ENCODE measurements around the gene DMRT1.
"Not testable (repeated sequence)": the region's sequence is repeated elsewhere in the genome, so short reads cannot be mapped to it uniquely, and the experiment has no call there.

DMRT1 gene

DNA sequence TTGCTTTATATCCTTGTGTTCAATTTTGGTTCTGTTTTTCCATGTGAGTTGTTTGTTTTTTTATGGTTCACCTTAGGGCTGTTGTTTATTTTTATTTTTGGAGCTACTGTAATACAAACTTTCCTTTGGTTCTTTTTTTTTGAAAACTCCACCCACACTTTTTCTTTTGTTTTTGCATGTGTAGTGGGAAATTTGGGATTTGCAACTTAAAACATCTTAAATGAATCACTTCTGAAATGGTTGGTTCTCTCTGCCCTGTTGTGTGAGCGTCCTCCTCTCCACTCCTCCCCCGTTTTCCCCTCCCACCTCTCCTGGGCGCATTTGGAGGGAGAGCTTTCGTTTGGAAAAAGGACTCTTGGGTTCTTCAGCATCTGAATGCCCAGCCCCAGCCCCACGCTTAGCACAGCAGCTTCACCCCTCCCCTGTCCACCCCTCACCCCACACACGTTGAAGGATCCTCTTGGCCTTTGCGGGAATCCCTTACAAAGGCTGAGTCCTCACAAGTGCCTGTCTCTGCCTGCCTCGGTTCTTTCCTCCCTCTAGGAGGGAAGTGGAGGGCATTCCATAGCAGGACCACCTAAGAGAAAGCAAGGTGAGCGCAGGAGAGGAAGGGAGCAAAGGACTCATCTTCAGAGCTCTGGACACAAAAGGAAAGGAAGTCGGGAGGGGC is 67.2 kb downstream of the DMRT1 start:
- no peaks in the 10 kb centered on the region for H3K4me1 ChIP-seq (ENCODE audit: control insufficient read depth, insufficient read depth, low read length)
- peaks cover 4% of the 10 kb centered on the region for H3K27me3 ChIP-seq (ENCODE audit: control insufficient read depth, insufficient read depth, low read length)
- H3K27ac ChIP-seq (ENCODE audit: low read depth, low read length), result no peak overlapping the region
- H3K4me3 ChIP-seq (ENCODE audit: low read length), result no peak overlapping the region
- no peak overlapping the region for H3K9ac ChIP-seq (ENCODE audit: low read length)
- H3K36me3 ChIP-seq (ENCODE audit: control insufficient read depth, insufficient read depth, low read length), result no peaks in the 10 kb centered on the region

DNA sequence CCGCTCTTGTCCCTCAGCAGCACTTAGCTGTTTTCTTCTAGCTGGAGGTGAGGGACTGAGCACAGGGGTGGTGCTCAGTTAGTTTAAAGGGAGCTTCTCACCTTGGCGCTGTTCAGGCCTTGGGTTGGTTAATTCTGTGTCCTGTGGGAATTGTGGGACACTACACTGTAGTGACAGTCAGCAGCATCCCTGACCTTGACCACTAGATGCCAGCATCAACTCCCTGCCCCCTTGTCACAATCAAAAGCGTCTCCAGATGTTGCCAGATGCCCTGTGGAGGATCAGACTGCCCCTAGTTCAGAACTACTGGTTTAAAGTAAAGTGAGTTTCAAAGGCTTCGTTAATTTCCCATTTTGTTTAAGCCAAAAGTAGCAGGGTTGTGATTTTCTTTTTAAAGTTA is 69.5 kb downstream of the DMRT1 start:
- H3K27ac ChIP-seq (ENCODE audit: low read depth, low read length), result no peak overlapping the region
- no peaks in the 10 kb centered on the region for H3K36me3 ChIP-seq (ENCODE audit: control insufficient read depth, insufficient read depth, low read length)
- peaks cover 3% of the 10 kb centered on the region for H3K27me3 ChIP-seq (ENCODE audit: control insufficient read depth, insufficient read depth, low read length)
- no peaks in the 10 kb centered on the region for H3K4me1 ChIP-seq (ENCODE audit: control insufficient read depth, insufficient read depth, low read length)
- H3K9ac ChIP-seq (ENCODE audit: low read length), result no peak overlapping the region
- H3K4me3 ChIP-seq (ENCODE audit: low read length), result no peak overlapping the region

GRCh38 chr9:912776-913175 is 71.3 kb downstream of the DMRT1 start:
- H3K4me1 ChIP-seq (ENCODE audit: control insufficient read depth, insufficient read depth, low read length), result no peaks in the 10 kb centered on the region
- H3K27ac ChIP-seq (ENCODE audit: low read depth, low read length), result no peak overlapping the region
- no peak overlapping the region for H3K9ac ChIP-seq (ENCODE audit: low read length)
- H3K27me3 ChIP-seq (ENCODE audit: control insufficient read depth, insufficient read depth, low read length), result peaks cover 3% of the 10 kb centered on the region
- H3K4me3 ChIP-seq (ENCODE audit: low read length), result no peak overlapping the region
- H3K36me3 ChIP-seq (ENCODE audit: control insufficient read depth, insufficient read depth, low read length), result no peaks in the 10 kb centered on the region

GRCh38 chr9:913526-913925 is 72.0 kb downstream of the DMRT1 start:
- not testable (repeated sequence) for H3K4me1 ChIP-seq (ENCODE audit: control insufficient read depth, insufficient read depth, low read length); H3K36me3 ChIP-seq (ENCODE audit: control insufficient read depth, insufficient read depth, low read length)

DNA sequence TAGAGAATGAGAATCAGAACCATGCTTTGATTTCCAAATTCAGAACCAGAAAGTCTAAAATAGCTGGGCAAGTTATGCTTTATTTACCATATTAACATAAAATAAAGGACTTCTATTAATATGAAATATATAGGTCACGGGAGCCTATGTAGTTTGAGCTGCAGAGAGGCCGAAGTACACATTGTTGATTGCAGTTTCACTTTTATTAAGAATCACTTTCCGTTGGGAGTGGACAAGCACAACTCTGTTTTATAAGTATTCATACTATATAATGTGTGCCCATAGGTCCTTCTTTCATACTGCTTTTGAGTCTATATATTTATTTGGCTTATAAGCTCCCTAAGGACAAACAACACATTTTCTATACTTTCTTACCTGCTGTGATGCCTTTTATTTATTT is 76.2 kb downstream of the DMRT1 start:
- Histone ChIP-seq H3K4me1 (ENCODE audit: control insufficient read depth, insufficient read depth, low read length) (no peaks in the 10 kb centered on the region), H3K27me3 (ENCODE audit: control insufficient read depth, insufficient read depth, low read length) (peaks cover 3% of the 10 kb centered on the region), H3K36me3 (ENCODE audit: control insufficient read depth, insufficient read depth, low read length) (no peaks in the 10 kb centered on the region), H3K27ac (ENCODE audit: low read depth, low read length) (no peak overlapping the region), H3K4me3 (ENCODE audit: low read length) (no peak overlapping the region), H3K9ac (ENCODE audit: low read length) (no peak overlapping the region)

More at GRCh38 chr9:913526-913925, 72.0 kb downstream of the DMRT1 start:
- not testable (repeated sequence) for H3K27ac ChIP-seq (ENCODE audit: low read depth, low read length); H3K4me3 ChIP-seq (ENCODE audit: low read length); H3K27me3 ChIP-seq (ENCODE audit: control insufficient read depth, insufficient read depth, low read length); H3K9ac ChIP-seq (ENCODE audit: low read length)

- Histone ChIP-seq H3K36me3 (ENCODE audit: control insufficient read depth, insufficient read depth, low read length) (no peaks in the 10 kb centered on the region), H3K27me3 (ENCODE audit: control insufficient read depth, insufficient read depth, low read length) (peaks cover 3% of the 10 kb centered on the region), H3K27ac (ENCODE audit: low read depth, low read length) (no peak overlapping the region), H3K9ac (ENCODE audit: low read length) (no peak overlapping the region), H3K4me1 (ENCODE audit: control insufficient read depth, insufficient read depth, low read length) (no peaks in the 10 kb centered on the region), H3K4me3 (ENCODE audit: low read length) (no peak overlapping the region)
Measured at GRCh38 chr9:920927-921326, 79.4 kb downstream of the DMRT1 start.

GRCh38 chr9:922171-922570 is 80.7 kb downstream of the DMRT1 start:
- Histone ChIP-seq H3K27ac (ENCODE audit: low read depth, low read length) (no peak overlapping the region), H3K4me3 (ENCODE audit: low read length) (no peak overlapping the region), H3K36me3 (ENCODE audit: control insufficient read depth, insufficient read depth, low read length) (no peaks in the 10 kb centered on the region), H3K27me3 (ENCODE audit: control insufficient read depth, insufficient read depth, low read length) (peaks cover 3% of the 10 kb centered on the region), H3K9ac (ENCODE audit: low read length) (no peak overlapping the region), H3K4me1 (ENCODE audit: control insufficient read depth, insufficient read depth, low read length) (no peaks in the 10 kb centered on the region)

GRCh38 chr9:922731-923130 is 81.2 kb downstream of the DMRT1 start:
- Histone ChIP-seq H3K4me1 (ENCODE audit: control insufficient read depth, insufficient read depth, low read length) (no peaks in the 10 kb centered on the region), H3K4me3 (ENCODE audit: low read length) (no peak overlapping the region), H3K9ac (ENCODE audit: low read length) (no peak overlapping the region), H3K27ac (ENCODE audit: low read depth, low read length) (no peak overlapping the region), H3K36me3 (ENCODE audit: control insufficient read depth, insufficient read depth, low read length) (no peaks in the 10 kb centered on the region), H3K27me3 (ENCODE audit: control insufficient read depth, insufficient read depth, low read length) (peaks cover 3% of the 10 kb centered on the region)

- Histone ChIP-seq H3K27ac (ENCODE audit: low read depth, low read length) (no peak overlapping the region), H3K9ac (ENCODE audit: low read length) (no peak overlapping the region)
Measured at GRCh38 chr9:926976-927375, 85.5 kb downstream of the DMRT1 start.

DNA sequence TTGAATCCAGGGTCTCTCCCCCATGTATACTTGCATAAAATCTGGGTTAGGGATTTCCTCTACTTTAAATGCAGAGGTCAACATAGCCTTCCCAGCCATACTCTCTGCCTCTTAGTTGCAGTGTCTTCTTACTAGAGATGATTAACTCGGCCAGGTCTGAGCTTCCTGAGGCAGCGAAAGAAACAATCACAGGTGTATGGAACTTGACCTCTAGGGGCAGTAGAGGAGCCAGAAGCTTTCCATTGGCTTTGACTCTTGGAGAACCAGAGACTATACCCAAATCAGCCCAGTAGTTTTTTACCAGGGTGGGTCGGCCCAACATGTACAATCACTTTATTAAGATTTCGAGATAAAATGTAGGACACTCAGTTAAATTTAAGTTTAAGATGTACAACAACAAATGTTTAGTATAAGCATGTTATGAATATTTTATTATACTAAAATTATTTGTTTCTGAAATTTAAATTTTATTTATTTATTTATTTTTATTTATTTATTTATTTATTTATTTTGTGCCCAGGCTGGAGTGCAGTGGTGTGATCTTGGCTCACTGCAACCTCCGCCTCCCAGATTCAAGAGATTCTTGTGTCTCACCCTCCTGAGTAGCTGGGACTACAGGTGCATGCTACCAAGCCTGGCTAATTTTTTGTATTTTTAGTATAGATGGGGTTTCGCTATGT is 87.0 kb downstream of the DMRT1 start:
- Histone ChIP-seq H3K4me1 (ENCODE audit: control insufficient read depth, insufficient read depth, low read length) (no peaks in the 10 kb centered on the region), H3K36me3 (ENCODE audit: control insufficient read depth, insufficient read depth, low read length) (no peaks in the 10 kb centered on the region), H3K9ac (ENCODE audit: low read length) (no peak overlapping the region), H3K27me3 (ENCODE audit: control insufficient read depth, insufficient read depth, low read length) (no peaks in the 10 kb centered on the region), H3K27ac (ENCODE audit: low read depth, low read length) (no peak overlapping the region), H3K4me3 (ENCODE audit: low read length) (no peak overlapping the region)

More at GRCh38 chr9:926976-927375, 85.5 kb downstream of the DMRT1 start:
- no peaks in the 10 kb centered on the region for H3K4me1 ChIP-seq (ENCODE audit: control insufficient read depth, insufficient read depth, low read length)
- no peak overlapping the region for H3K4me3 ChIP-seq (ENCODE audit: low read length)
- no peaks in the 10 kb centered on the region for H3K27me3 ChIP-seq (ENCODE audit: control insufficient read depth, insufficient read depth, low read length)
- no peaks in the 10 kb centered on the region for H3K36me3 ChIP-seq (ENCODE audit: control insufficient read depth, insufficient read depth, low read length)

DNA sequence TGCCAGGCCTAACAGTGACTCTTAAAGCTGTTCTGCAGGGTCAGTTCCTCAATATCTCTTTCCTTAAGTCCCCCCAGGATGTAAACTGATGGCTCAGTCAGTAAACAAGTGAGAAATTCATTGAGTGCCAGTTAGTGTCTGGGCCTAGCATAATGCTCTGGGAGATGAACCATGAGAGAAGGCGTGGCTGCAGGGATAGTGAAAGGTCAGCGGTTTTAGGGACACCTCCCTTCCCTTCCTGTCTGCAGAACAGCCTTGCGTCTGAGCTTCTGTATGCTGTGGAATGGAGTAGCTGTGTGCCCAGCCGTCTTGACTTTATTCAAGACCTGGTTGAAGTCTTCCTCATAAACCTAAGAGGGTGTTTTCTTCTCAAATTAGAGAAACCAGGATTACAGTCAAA is 88.2 kb downstream of the DMRT1 start:
- no peaks in the 10 kb centered on the region for H3K36me3 ChIP-seq (ENCODE audit: control insufficient read depth, insufficient read depth, low read length)
- H3K9ac ChIP-seq (ENCODE audit: low read length), result no peak overlapping the region
- H3K27me3 ChIP-seq (ENCODE audit: control insufficient read depth, insufficient read depth, low read length), result no peaks in the 10 kb centered on the region
- H3K4me3 ChIP-seq (ENCODE audit: low read length), result no peak overlapping the region
- H3K27ac ChIP-seq (ENCODE audit: low read depth, low read length), result no peak overlapping the region
- no peaks in the 10 kb centered on the region for H3K4me1 ChIP-seq (ENCODE audit: control insufficient read depth, insufficient read depth, low read length)

- Histone ChIP-seq H3K36me3 (ENCODE audit: control insufficient read depth, insufficient read depth, low read length) (no peaks in the 10 kb centered on the region), H3K4me3 (ENCODE audit: low read length) (no peak overlapping the region), H3K27ac (ENCODE audit: low read depth, low read length) (no peak overlapping the region), H3K27me3 (ENCODE audit: control insufficient read depth, insufficient read depth, low read length) (no peaks in the 10 kb centered on the region), H3K9ac (ENCODE audit: low read length) (no peak overlapping the region), H3K4me1 (ENCODE audit: control insufficient read depth, insufficient read depth, low read length) (no peaks in the 10 kb centered on the region)
Measured at GRCh38 chr9:933356-933755, 91.9 kb downstream of the DMRT1 start.

DNA sequence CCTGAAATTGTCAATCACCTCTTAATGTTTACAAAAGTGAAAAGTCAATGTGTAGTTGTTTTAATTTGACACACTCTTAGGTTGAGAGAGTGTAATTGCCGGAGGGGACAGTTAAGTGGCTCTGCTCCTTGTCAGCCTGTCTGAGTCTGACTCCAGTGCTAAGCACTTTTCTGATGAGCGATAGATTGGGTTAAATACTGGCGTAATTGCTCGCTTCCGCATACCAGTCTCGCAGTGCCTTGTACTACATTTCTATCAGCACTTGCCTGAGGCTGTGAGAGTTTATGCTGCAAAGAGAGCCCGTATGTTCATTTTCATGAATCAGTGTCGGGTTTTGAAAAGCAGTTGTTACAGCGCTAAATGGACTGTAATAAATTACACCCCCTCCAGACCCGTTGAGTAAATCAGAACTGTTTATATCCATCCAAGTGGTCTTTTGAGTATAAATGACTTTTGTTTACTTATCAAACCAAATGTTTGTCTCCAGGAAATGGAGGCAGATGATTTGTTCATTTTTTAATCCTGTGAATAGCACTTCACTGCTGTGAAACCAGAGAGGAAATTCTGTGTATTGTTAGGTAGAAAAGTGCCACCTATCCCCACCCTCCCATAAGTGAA is 94.0 kb downstream of the DMRT1 start:
- H3K36me3 ChIP-seq (ENCODE audit: control insufficient read depth, insufficient read depth, low read length), result no peaks in the 10 kb centered on the region
- H3K4me3 ChIP-seq (ENCODE audit: low read length), result no peak overlapping the region
- no peak overlapping the region for H3K9ac ChIP-seq (ENCODE audit: low read length)
- H3K27ac ChIP-seq (ENCODE audit: low read depth, low read length), result no peak overlapping the region
- H3K27me3 ChIP-seq (ENCODE audit: control insufficient read depth, insufficient read depth, low read length), result no peaks in the 10 kb centered on the region
- H3K4me1 ChIP-seq (ENCODE audit: control insufficient read depth, insufficient read depth, low read length), result no peaks in the 10 kb centered on the region

All from rectal smooth muscle tissue (tissue), 1 donor.